SU-DHL-6 (cell line): Measurements from ENCODE around the gene SLC44A3.

Experiments
- EZH2phosphoT487 ChIP-seq: fragments of 200-600 bp; sonication (generic), shearing (Covaris generic); conservative IDR thresholded peaks from 2 replicates; pipeline ENCODE4 v1.6.1; 2018; ENCODE audit warnings: mild to moderate bottlenecking, antibody characterized with exemption, low read length, moderate library complexity, mixed read lengths
- TF ChIP-seq, protein P1 (sequence below): fragments of 200-600 bp; sonication (generic); IDR thresholded peaks from one replicate; pipeline ENCODE4 v1.5.1; 2017; ENCODE audit warnings: antibody characterized with exemption, mild to moderate bottlenecking, low read length, moderate library complexity; ENCODE audit not compliant: insufficient read depth, poor library complexity, severe bottlenecking

GRCh38 chr1:94787691-94788090 is 32.5 kb upstream of the SLC44A3 start:
- TF ChIP-seq, protein P1, sequence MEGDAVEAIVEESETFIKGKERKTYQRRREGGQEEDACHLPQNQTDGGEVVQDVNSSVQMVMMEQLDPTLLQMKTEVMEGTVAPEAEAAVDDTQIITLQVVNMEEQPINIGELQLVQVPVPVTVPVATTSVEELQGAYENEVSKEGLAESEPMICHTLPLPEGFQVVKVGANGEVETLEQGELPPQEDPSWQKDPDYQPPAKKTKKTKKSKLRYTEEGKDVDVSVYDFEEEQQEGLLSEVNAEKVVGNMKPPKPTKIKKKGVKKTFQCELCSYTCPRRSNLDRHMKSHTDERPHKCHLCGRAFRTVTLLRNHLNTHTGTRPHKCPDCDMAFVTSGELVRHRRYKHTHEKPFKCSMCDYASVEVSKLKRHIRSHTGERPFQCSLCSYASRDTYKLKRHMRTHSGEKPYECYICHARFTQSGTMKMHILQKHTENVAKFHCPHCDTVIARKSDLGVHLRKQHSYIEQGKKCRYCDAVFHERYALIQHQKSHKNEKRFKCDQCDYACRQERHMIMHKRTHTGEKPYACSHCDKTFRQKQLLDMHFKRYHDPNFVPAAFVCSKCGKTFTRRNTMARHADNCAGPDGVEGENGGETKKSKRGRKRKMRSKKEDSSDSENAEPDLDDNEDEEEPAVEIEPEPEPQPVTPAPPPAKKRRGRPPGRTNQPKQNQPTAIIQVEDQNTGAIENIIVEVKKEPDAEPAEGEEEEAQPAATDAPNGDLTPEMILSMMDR = no peak
- no peak for TF ChIP-seq EZH2phosphoT487
